ENCODE data around the gene SAMD4A.

- no peak for TF ChIP-seq CTCF (IDR thresholded peaks at IDR 0.05)
- no peak for TF ChIP-seq POLR2A (IDR thresholded peaks at IDR 0.05)
Measured at GRCh38 chr14:54658836-54659235, 91.9 kb downstream of the SAMD4A start.

Measured in lower leg skin (tissue), 3 donors.